Epithelial cell of esophagus (primary cell): ENCODE results near the gene HNRNPH2.

ENCODE experiments used
- DNase-seq: peaks from one replicate; pipeline ENCODE4 v3.0.0; 2010; ENCODE audit warnings: low read depth
- H3K4me3 ChIP-seq: 2 replicates; pipeline ENCODE4 v1.5.1; 2011; ENCODE audit warnings: mild to moderate bottlenecking, low read length, control low read depth
- TF ChIP-seq, protein P1 (sequence below): IDR thresholded peaks from 2 replicates; pipeline ENCODE4 v1.5.1; 2011; ENCODE audit warnings: low read depth, mild to moderate bottlenecking, low read length, control low read depth, inconsistent platforms; ENCODE audit not compliant: insufficient read depth; ENCODE audit errors: missing control alignments

HNRNPH2 gene

DNA sequence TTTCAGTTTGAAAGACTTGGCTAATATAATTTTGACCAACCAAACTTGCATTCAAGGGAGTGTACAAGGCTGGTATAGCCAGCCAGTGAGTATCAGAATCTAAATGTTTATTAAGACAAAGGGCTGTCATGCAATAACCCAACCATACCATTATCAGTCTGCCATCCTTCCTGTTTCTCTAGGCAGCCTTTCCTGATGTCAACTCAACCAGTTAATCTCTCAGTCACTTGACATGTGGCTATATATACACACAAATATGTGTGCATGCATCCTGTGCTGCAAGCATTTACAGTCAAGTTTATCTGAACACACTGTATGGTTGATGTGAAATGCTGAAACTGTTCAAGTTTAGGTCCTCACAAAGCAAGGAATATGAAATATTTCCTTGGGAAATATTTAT is 39.2 kb upstream of the HNRNPH2 start:
- TF ChIP-seq, protein P1, sequence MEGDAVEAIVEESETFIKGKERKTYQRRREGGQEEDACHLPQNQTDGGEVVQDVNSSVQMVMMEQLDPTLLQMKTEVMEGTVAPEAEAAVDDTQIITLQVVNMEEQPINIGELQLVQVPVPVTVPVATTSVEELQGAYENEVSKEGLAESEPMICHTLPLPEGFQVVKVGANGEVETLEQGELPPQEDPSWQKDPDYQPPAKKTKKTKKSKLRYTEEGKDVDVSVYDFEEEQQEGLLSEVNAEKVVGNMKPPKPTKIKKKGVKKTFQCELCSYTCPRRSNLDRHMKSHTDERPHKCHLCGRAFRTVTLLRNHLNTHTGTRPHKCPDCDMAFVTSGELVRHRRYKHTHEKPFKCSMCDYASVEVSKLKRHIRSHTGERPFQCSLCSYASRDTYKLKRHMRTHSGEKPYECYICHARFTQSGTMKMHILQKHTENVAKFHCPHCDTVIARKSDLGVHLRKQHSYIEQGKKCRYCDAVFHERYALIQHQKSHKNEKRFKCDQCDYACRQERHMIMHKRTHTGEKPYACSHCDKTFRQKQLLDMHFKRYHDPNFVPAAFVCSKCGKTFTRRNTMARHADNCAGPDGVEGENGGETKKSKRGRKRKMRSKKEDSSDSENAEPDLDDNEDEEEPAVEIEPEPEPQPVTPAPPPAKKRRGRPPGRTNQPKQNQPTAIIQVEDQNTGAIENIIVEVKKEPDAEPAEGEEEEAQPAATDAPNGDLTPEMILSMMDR = no peak
- no peak overlapping the region for H3K4me3 ChIP-seq
- DNase-seq = no peak

DNA sequence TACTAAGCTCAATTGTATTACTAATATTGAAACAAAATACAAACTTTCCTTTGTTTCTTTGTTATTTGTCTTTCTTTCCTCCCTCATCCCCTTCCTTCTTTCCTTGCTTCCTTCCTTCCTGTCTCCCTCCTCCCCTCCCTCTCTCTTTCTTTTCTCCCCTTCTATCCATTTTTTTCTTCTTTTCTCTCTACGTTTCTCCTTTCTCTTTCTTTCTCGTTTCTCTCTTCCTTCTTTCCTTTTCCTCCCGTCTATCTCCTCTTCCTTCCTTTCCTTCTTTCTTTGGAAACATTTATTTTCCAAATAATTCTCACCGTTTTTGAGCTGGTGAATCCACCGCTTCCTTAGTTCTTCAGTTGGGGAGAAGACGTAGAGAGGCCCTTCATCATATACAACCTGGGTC is 38.3 kb upstream of the HNRNPH2 start:
- DNase-seq = no peak
- TF ChIP-seq, protein P1 = no peak
- no peak overlapping the region for H3K4me3 ChIP-seq

DNA sequence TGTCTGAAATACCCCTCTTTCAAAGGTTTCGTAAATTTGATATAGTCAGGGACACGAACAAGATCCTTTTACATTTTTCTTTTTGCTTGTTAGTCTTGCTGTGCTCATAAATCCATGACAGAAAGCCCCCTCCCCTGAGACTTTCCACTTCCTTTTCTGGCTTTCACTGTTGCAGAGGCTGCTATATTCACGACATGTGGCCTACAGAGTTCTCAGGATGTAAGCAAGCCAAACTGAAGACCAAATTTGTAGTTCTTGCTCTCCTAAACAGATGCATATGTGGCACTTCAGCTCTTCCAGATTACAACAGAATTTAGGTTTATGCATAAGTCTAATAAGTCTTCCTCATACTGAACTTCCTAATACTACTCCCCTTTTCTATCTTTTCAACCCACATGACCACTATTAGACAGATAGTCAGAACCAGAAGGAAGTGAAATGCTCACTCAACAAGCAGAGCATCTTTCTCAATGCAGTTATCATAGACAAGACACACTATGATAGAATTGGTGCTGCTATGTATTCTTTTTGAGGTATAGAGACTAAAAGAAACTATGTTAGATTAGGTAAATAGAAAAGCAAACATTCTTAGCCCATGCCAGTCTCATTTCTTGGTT is 37.0 kb upstream of the HNRNPH2 start:
- DNase-seq = no peak
- TF ChIP-seq, protein P1 = no peak
- no peak overlapping the region for H3K4me3 ChIP-seq

DNA sequence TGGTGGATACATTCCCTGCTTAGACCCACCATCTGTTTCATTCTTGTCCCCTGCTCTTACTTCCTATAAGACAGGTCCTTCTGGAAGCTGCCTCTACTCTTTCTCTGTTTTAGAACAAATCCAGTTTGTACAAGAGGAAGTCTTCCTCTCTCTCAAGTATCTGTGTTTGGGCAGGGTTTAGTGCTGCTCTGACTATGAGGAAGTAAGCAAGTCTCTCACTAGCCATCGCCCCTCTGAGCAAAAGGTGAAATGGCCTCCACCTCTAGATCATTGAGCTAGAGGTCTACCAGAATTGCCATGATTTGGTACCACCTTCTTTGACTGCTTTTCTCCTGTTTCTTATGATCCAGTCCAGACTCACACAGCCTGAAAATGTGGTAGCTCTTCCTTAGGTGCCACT is 30.5 kb upstream of the HNRNPH2 start:
- TF ChIP-seq, protein P1 = no peak
- DNase-seq = no peak
- no peak overlapping the region for H3K4me3 ChIP-seq

DNA sequence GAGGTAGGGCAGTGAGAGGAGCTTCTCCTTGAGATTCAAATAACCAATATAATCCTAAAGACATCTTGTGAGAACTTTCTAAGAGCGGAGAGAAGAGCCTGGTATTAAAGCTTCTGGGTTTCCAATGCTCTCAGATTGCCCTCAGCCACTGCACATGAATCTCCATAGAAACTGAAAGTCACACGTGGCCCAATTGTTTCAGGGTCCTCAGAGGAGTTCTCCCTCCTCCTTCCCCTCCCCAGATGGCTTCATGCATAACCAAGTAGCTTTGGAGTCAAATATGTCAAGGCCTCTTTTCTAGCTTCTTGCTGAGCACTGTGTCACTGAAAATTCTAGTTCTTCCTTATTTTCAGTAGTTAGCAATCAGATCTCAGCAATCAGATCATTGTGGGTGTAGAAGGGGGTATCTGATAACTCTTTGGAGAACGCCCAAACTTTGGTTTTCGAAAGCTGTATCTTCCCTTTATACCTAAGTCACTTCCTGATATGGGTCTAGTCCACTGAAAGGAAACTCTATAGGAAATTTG is 24.3 kb upstream of the HNRNPH2 start:
- TF ChIP-seq, protein P1 = no peak
- no peak overlapping the region for H3K4me3 ChIP-seq

DNA sequence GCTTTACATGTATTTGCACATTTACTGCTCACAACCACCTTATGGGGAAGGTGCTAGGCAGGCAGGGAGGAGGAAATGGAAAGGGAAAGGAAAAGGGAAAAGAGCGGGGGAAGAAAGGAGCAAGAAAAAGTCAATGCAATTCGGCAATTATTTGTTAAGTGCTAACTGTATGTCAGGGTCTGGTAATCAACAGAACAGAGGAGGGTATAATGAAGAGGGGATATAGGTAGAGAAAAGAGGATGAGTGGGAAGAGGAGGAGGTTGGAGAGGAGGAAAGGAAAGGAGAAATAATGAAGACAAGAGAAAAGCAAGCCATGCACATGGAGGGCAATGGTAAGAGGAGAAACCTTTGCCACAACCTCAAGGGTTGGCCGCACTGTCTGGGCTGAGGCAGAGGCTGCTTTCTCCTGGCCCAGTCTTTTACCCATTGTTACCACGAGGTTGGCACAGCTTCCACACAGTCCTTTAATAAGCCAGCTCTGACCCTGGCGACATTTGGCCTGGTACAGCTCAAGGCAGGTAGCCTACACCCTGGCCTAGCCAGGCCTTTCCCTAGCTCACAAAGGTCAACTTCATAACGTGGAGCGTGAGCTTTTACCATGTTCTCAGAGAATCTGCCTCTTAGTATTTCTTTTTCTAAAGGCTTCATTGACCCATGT is 22.9 kb upstream of the HNRNPH2 start:
- H3K4me3 ChIP-seq = no peak overlapping the region
- TF ChIP-seq, protein P1 = no peak
- DNase-seq = no peak

More for the DNA sequence above, 24.3 kb upstream of the HNRNPH2 start:
- no peak for DNase-seq
